Stimulated activated CD4-positive, alpha-beta T cell treated with anti-CD3 and anti-CD28 coated beads, Interleukin-15, amount 100 ng/mL, for 24 hours (primary cell): Measurements from ENCODE around the gene ZFP42.
"Not testable (repeated sequence)": the region's sequence is repeated elsewhere in the genome, so short reads cannot be mapped to it uniquely, and the experiment has no call there.

ENCODE experiments used
- DNase-seq: peaks from one replicate; pipeline ENCODE4 v3.0.0-alpha.2; 2020

ZFP42 gene

DNA sequence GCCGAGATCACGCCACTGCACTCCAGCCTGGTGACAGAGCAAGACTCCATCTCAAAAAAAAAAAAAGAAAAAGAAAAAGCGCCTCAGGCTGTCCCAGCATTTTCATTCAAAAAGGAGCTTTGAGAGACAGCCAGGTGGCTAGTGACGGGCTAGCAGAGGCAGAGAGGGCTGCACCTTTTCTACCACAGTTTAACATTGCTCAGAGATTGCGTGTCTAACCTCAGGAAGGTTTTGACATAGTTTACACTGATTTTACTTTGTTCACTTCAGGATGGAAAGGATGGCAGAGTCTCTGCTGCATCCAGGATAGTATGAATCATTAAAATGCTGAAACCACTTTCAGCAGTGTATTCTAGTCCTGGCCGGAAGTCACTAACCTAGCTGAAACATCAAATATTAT lies 28.1 kb downstream of the ZFP42 start:
- DNase-seq, result no peak

GRCh38 chr4:188025476-188025875 lies 29.9 kb downstream of the ZFP42 start:
- DNase-seq, result no peak

DNA sequence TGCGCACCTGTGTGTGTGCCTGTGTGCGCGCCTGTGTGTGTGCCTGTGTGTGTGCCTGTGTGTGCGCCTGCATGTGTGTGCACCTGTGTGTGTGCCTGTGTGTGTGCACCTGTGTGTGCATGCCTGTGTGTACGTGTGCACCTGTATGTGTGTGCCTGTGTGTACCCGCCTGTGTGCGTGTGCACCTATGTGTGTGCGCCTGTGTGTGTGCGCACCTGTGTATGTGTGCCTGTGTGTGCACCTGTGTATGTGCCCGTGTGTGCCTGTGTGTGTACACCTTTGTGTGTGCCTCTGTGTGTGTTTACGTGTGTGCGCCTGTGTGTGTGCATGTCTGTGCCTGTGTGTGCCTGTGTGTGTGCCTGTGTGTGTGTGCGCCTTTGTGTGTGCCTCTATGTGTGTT lies 33.5 kb downstream of the ZFP42 start:
- no peak for DNase-seq

DNA sequence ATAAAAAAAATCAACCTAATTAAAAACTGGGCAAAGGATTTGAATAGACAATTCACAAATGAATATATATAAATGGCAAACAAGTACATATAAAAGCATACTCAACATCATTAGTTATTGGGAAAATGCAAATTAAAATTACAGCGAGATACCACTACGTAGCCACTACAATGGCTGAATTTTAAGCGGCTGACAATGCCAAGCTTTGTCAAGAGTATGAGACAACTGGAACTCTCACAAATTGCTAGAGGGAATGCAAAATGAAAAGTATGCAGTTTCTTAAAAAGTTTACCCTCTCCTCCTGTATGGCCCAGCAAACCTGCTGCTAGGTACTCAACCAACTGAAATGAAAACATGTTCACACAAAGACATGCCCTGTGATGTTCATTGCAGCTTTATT lies 34.8 kb downstream of the ZFP42 start:
- no peak for DNase-seq

DNA sequence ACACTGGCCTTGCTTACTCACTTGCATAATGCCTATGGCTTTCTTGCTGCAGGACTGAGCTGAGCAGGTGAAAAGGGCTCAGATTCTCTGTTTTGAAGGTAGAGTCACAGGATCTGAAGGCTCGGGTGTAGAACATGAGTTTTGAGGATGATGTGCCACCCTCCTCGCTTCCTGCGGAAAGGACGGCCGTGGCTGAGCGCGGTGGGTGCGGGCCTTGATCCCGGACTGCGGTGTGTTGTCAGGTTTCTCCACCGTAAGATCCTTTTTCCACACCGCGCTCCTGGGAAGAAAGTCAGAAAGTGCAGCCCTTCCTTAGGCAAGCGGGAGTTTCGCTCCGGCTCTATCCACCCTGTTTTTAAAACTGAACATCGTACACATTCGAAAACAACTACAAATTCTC lies 36.2 kb downstream of the ZFP42 start:
- DNase-seq, result no peak

DNA sequence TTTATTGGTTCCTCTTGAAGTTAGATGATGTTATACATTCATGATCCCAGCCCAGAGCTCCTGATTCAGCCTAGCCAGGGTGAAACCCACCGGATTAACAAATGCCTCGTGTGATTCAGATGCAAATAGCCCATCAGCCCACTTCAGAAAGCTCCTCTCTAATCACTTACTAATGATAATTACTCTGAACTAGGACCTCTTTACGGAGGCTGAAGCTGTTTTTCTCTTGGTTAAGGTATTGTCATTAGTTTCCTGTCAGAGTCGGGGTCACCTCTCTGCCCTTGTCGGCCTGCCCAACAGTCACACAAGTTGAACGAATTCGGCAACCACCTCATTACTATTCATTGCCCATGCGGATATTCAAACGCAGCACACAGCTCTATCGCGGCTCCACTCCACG lies 36.6 kb downstream of the ZFP42 start:
- no peak for DNase-seq

DNA sequence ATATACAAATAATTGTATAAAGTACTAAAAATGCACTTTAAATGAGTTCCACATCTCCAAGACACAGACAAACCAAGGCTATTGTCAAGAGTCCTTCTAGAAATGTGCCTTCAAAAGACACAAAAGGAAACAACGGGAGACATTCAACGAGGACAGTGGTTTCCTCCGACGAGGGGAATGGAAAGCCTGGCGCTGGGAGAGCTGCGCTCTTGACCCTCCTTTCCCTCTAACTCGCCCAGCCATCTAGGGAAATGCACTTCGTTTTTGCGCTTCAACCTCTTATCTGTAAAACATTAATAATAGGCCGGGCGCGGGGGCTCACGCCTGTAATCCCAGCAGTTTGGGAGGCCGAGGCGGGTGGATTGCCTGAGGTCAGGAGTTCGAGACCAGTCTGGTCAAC lies 37.0 kb downstream of the ZFP42 start:
- no peak for DNase-seq

DNA sequence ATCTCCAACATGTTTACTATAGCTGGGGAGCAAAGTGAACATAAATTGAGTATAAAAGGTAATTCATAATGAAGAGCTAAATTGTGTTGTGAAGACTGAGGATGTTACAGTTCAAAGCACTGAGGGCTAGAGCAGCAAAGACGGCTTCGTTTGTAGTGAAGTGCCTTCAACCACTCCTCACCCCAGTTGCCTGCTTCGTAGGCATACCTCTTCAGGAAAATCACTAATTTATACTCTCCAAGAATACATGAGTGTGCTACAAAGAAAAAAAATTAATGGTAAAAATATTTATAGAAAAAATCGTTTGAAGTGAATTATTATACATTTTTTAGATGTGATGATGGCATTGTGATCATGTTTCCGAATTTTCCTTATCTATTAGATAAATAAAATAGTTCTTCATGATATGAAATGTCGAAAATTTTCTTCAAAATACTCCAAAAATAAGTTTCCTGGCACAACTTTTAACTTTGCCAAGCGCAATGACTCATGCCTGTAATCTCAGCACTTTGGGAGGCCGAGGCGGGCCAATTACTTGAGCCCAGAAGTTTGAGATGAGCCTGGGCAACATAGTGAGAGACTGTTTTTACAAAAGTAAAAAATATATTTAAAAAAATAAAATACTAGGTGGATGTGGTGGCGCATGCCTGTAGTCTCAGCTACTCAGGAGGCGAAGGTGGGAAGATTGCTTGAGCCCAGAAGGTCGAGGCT lies 41.6 kb downstream of the ZFP42 start:
- no peak for DNase-seq

GRCh38 chr4:188041721-188042120 lies 46.1 kb downstream of the ZFP42 start:
- DNase-seq, result no peak

GRCh38 chr4:188042191-188042590 lies 46.6 kb downstream of the ZFP42 start:
- DNase-seq, result no peak

DNA sequence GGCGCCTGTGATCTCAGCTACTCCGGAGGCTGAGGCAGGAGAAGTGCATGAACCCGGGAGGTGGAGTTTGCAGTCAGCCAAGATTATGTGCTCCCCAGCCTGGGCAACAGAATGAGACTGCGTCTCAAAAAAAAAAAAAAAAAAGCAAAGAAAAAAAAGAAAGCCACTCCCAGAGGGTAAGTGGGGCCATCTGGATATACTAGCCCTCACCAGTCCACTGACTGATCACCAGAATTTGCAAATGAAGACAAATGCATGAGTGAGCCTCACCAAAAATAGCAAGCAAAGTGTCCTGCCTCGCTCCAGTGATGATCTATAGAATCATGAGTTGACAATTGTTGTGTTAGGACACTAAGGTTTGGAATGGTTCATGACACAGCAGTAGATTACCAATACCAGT lies 47.6 kb downstream of the ZFP42 start:
- no peak for DNase-seq

DNA sequence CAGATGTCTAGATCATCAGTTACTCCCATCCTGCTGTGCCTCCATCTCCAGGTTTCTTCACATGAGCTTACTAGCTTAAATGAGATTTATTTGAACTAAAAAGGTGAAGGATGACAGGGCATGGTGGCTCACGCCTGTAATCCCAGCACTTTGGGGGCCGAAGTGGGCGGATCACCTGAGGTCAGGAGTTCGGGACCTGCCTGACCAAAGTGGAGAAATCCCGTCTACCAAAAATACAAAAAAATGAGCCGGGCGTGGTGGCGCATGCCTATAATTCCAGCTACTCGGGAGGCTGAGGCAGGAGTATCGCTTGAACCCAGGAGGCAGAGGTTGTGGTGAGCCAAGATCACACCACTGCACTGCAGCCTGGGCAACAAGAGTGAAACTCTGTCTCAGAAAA lies 49.9 kb downstream of the ZFP42 start:
- DNase-seq, result not testable (repeated sequence)

DNA sequence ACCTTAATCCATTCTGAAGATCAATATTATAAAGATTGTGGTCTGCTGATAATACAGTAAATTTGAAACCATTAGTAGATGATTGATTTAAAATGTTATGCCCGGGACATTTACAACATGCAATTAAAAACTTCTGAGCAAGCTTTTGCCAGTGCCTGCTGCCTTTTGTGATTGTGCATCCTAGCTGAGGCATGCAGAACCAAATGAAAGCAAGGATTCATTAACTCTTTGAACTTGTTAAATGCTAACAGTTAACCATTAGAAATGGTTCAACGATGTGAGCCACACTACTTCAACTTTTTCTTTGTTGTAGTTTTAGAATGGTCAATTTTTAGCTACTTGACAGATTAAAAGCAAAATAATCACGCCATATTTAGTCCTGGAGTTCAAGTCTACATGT lies 51.1 kb downstream of the ZFP42 start:
- DNase-seq, result no peak

- no peak for DNase-seq
Observed at GRCh38 chr4:188053302-188053701, 57.7 kb downstream of the ZFP42 start.
